Effector memory CD8-positive, alpha-beta T cell (primary cell): ENCODE measurements around the gene DPEP2NB.
"Not testable (repeated sequence)": the region's sequence is repeated elsewhere in the genome, so short reads cannot be mapped to it uniquely, and the experiment has no call there.

Experiments
- ATAC-seq: fragments of 150-1000 bp; cut with Tn5 transposase; replicated peaks from 2 replicates; pipeline ENCODE4 v1.10.0; 2021; ENCODE audit warnings: mild to moderate bottlenecking, moderate library complexity
- DNase-seq, 3 experiments: peaks; one replicate each; pipeline ENCODE4 v3.0.0; 2021
- H3K27ac Mint-ChIP-seq, 2 donors: one replicate each; pipeline ENCODE4 v1.8.0; 2022; ENCODE audit warnings: mild to moderate bottlenecking in 2 of 2, mixed read lengths in 2 of 2, moderate library complexity in 2 of 2
- H3K27me3 Mint-ChIP-seq, 2 donors: one replicate each; pipeline ENCODE4 v1.8.0; 2022; ENCODE audit warnings: mixed read lengths in 2 of 2
- H3K36me3 Mint-ChIP-seq: one replicate; pipeline ENCODE4 v1.8.0; 2022; ENCODE audit warnings: mild to moderate bottlenecking, moderate library complexity, mixed read lengths; ENCODE audit not compliant: insufficient read depth
- H3K4me1 Mint-ChIP-seq, 2 donors: one replicate each; pipeline ENCODE4 v1.8.0; 2022; ENCODE audit warnings: low read depth in 2 of 2, mixed read lengths in 2 of 2
- H3K4me3 Mint-ChIP-seq, 2 donors: one replicate each; pipeline ENCODE4 v1.8.0; 2022; ENCODE audit warnings: mild to moderate bottlenecking in 2 of 2, mixed read lengths in 2 of 2, moderate library complexity in 2 of 2
- H3K9me3 Mint-ChIP-seq, 2 donors: one replicate each; pipeline ENCODE4 v1.8.0; 2022; ENCODE audit warnings: mixed read lengths in 2 of 2

DPEP2NB gene

DNA sequence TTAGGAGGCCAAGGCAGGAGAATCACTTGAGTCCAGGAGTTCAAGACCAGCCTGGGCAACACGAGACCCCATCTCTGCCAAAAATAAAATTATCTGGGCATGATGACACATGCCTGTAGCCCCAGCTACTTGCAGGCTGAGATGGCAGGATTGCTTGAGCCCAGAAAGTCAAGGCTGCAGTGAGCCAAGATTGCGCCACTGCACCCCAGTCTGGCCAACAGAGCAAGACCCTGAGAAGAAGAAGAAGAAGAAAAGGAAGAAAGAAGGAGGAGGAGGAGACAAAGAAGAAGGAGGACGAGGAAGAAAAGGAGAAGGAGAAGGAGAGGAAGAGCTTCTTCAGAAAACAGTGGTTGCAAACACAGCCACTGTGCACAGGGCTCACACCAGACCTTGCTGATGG lies 27.0 kb downstream of the DPEP2NB start:
- peaks cover 7% of the 10 kb centered on the region for H3K36me3 Mint-ChIP-seq
- H3K27me3 Mint-ChIP-seq = no peaks in the 10 kb centered on the region
- H3K4me3 Mint-ChIP-seq = no peak overlapping the region
- DNase-seq (no peak), ATAC-seq (no peak)
- H3K4me1 Mint-ChIP-seq = peaks cover 14 to 19% of the 10 kb centered on the region in 2 donors
- H3K9me3 Mint-ChIP-seq = no peaks in the 10 kb centered on the region
- H3K27ac Mint-ChIP-seq = peak overlapping the region; percentile 32 to 72

DNA sequence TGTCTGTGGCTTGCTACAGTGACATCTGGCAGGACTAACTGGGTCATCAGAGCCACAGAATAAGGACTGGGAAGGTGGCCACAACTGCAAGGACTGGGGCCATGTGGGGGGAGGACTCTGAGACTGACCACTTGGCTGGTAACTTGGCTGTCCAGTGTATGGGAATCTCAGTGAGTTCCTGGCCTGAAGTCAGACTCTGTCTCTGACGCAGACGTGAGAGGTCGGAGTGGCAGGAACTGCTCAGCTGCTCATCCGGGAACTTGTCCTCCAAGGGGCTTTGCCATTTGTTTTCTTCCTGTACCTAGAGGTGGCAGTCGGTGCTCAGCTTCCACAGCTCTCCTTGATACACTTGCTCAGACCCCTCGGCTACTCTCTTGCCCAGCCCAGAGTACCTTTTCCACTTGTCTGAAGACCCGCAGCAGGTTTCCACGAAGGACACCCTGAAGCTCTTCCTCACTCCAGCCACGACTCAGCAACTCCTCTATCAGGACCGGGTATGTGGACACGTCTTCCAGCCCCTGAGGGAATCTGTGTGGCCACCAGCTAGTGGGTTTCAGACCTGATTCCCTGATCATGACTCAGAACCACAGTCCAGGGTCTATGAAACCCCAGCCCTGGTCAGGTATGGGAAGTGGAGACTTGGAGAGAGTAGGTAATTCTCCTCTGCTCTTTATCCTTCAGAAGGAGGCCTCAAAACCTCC lies 28.1 kb downstream of the DPEP2NB start:
- DNase-seq = no peak
- Mint-ChIP-seq H3K4me3 (no peak overlapping the region), H3K4me1 (peaks cover 14 to 15% of the 10 kb centered on the region in 2 donors), H3K36me3 (peaks cover 5% of the 10 kb centered on the region), H3K27ac (peak overlapping the region; percentile 59 to 72), H3K9me3 (no peaks in the 10 kb centered on the region), H3K27me3 (no peaks in the 10 kb centered on the region)
- ATAC-seq = no peak

DNA sequence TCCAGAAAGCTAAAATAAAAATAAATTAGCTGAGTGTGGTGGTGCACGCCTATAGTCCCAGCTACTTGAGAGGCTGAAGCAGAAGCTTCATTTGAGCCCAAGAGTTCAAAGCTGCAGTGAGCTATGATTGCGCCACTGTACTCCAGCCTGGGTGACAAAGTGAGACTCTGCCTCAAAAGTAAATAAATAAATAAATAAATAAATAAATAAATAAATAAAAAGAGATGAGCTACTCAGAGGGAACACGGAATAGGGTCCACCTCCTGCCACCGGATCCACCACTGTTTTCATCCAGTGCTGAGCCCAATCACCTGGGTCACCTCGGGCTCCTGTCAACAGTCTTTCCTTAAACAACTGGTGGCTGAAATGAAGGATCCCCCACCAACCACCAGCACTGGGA lies 28.8 kb downstream of the DPEP2NB start:
- ATAC-seq (no peak), DNase-seq (no peak)
- Mint-ChIP-seq H3K27me3 (no peaks in the 10 kb centered on the region), H3K4me1 (peaks cover 11% of the 10 kb centered on the region in 2 donors), H3K27ac (peak overlapping the region in 1 of 2 donors; percentile 5), H3K36me3 (peaks cover 5% of the 10 kb centered on the region), H3K9me3 (no peaks in the 10 kb centered on the region), H3K4me3 (no peak overlapping the region)

- ATAC-seq = no peak
- Mint-ChIP-seq H3K4me3 (no peak overlapping the region), H3K27ac (peak overlapping the region in 1 of 2 donors; percentile 54), H3K27me3 (no peaks in the 10 kb centered on the region), H3K36me3 (no peaks in the 10 kb centered on the region), H3K4me1 (peaks cover 6 to 11% of the 10 kb centered on the region in 2 donors), H3K9me3 (no peaks in the 10 kb centered on the region)
- DNase-seq = no peak
Observed at GRCh38 chr16:67982011-67982696, 33.6 kb downstream of the DPEP2NB start.

DNA sequence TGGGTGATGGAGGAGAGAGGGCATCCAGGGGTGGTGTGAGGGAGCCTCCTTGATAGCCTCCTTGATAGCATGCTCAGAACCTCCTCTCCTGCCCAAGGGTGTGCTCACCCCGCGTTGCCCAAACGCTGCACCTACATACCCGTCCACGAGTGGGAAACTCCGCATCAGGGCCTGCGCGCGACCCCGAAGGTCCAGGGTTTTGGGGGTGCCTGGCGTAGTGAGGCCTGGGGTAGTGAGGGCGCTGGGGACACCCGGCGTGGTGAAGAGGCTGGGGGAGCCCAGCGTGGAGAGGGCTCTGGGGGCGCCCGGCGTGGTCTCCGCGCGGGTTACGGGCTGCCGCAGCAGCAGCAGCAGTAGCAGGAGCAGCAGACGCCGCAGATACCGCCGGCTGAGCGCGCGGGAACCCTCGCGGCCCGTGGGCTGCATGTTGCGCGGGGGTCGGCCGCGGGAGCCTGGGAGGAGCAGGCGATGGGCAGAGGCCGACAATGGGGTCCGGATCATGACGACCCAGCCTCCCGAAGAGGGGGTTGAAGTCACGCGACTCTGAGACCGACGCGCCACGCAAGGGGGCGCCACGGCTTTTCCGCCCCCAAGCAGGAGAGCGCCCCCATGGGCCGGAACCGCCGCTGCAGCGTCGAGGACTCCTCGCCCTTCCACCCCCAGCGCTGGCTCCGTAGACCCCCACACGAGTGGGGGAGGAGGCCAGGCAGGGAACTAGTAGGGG lies 35.6 kb downstream of the DPEP2NB start, which contains the start of gene DPEP3:
DPEP3 (minus strand) TSS at position 545 of the 724 bp plus-strand sequence; CDS start at position 426, 119 bp downstream.
- Mint-ChIP-seq H3K36me3 (no peaks in the 10 kb centered on the region), H3K4me1 (peaks cover 8 to 11% of the 10 kb centered on the region in 2 donors), H3K27ac (no peak within 1 kb of the TSS), H3K4me3 (no peak within 1 kb of the TSS), H3K27me3 (peaks cover 0 to 8% of the 10 kb centered on the region in 2 donors), H3K9me3 (no peaks in the 10 kb centered on the region)
- ATAC-seq (no peak), DNase-seq (no peak)

DNA sequence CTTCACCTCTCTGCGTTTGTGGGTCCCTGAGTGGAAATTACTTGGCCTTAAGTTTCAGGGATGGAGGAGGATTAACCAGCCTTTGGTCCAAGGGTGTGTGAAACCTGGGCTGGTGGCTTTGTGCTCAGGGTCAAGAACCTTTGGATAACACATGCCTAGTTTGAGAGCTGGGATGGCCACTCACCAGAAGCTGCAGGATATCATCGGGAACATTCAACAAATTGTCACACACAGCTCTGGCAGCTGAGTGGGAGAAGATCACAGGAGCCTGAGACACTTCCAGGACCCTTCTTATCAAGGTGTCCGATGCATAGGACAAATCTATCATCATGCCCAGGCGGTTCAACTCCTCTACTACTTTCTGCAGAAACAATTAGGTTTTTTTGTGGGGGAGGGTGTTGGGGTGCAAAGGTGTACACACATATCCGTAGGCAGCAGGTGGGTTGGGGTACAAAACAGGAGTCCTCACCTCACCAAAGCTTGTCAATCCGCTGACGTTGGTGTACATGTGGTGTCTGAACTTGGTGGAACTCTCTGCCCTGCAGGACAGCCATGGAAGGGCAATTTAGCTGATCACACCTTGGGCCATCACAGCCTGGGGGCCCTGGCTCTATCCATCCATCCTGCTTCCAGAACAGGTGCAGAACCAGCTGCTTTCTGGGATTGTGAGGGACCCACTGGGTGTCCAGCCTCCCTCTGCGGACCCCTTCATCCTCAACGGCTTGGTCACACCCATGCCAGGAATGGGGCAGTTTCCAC lies 38.1 kb downstream of the DPEP2NB start:
- Mint-ChIP-seq H3K27ac (no peak overlapping the region), H3K36me3 (no peaks in the 10 kb centered on the region), H3K27me3 (peaks cover 0 to 8% of the 10 kb centered on the region in 2 donors), H3K4me3 (no peak overlapping the region), H3K9me3 (no peaks in the 10 kb centered on the region), H3K4me1 (peaks cover 0 to 1% of the 10 kb centered on the region in 2 donors)
- no peak for DNase-seq
- no peak for ATAC-seq

GRCh38 chr16:67977005-67977404 lies 38.7 kb downstream of the DPEP2NB start:
- no peaks in the 10 kb centered on the region for H3K9me3 Mint-ChIP-seq
- ATAC-seq = no peak
- no peak overlapping the region for H3K4me3 Mint-ChIP-seq

DNA sequence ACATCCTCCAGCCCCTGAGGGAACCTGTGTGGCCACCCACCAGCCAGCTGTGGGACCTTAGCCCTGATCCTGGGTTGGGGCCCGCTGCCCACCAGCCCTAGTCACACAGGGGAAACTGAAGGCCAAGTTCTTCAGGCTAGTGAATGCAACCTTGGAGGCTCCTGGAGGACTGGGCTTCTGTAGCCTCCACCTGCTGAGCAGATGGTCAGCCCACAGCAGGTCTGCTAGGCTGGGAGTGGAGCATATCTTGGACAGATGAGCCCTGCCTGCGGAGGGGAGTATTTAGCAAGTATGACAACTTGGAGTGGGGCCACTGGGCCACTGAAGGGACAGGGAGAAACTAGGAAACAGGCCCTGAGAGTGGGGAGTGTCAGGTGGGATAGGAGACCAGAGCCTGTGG lies 39.5 kb downstream of the DPEP2NB start:
- Mint-ChIP-seq H3K9me3 (no peaks in the 10 kb centered on the region), H3K36me3 (no peaks in the 10 kb centered on the region), H3K4me3 (no peak overlapping the region), H3K4me1 (peaks cover 0 to 1% of the 10 kb centered on the region in 2 donors), H3K27ac (peak overlapping the region in 1 of 2 donors; percentile 79), H3K27me3 (peaks cover 0 to 8% of the 10 kb centered on the region in 2 donors)
- DNase-seq (no peak), ATAC-seq (no peak)

More at GRCh38 chr16:67977005-67977404, 38.7 kb downstream of the DPEP2NB start:
- DNase-seq = no peak
- Mint-ChIP-seq H3K27ac (no peak overlapping the region), H3K36me3 (no peaks in the 10 kb centered on the region), H3K27me3 (peaks cover 0 to 8% of the 10 kb centered on the region in 2 donors), H3K4me1 (peaks cover 0 to 1% of the 10 kb centered on the region in 2 donors)

DNA sequence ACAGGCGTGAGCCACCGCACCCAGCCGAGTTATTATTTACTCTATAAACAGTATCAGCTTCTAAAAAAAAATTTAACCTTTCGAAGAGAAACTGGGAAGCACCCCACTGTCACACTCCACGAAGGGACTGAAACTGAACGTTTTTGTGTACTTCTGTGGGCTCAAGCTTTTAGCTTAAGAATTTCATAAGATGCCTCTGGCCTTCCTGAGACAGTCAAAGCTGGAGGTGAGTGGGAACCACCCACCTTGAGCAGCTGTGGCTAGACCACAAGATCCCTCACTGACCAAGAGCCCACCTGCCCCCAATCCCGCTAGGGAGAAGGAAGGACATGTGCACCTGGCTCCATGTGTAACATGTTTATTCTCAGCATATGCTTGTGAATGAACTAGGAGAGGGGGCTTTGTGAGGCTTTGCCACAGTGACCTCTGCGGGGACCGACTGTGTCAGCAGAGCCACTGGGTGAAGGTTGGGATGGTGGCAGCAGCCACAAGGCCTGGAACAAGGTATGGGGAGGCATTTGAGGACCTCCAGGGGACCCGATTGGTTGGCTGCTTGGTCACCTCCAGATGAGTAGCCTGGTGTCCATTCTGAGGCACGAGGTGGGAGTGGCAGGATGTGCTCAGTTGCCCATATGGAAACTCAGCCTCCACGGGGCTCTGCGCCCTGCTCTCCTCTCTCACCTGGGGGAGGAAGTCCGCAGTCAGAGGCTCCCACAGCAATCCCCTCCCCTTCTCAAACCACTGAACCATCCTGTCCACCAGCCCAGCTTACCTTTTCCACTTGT lies 40.2 kb downstream of the DPEP2NB start:
- Mint-ChIP-seq H3K9me3 (no peaks in the 10 kb centered on the region), H3K27ac (no peak overlapping the region), H3K27me3 (peaks cover 0 to 8% of the 10 kb centered on the region in 2 donors), H3K4me1 (peaks cover 0 to 1% of the 10 kb centered on the region in 2 donors), H3K36me3 (no peaks in the 10 kb centered on the region), H3K4me3 (no peak overlapping the region)
- ATAC-seq (no peak), DNase-seq (no peak)

DNA sequence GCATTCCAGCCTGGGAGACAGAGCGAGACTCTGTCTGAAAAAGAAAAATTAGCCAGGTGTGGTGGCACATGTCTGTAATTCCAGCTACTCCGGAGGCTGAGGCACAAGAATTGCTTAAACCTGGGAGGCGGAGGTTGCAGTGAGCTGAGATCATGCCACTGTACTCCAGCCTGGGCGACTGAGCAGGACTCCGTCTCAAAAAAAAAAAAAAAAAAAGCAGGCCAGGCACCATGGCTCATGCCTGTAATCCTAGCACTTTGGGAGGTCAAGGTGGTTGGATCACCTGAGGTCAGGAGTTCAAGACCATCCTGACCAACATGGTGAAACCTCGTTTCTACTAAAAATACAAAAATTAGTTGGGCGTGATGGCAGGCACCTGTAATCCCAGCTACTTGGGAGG lies 43.4 kb downstream of the DPEP2NB start:
- not testable (repeated sequence) for ATAC-seq

GRCh38 chr16:67971111-67971510 lies 44.6 kb downstream of the DPEP2NB start:
- Mint-ChIP-seq H3K9me3 (no peaks in the 10 kb centered on the region), H3K4me1 (peaks cover 19 to 22% of the 10 kb centered on the region in 2 donors), H3K4me3 (no peak overlapping the region), H3K27me3 (peaks cover 0 to 3% of the 10 kb centered on the region in 2 donors), H3K36me3 (no peaks in the 10 kb centered on the region), H3K27ac (peak overlapping the region in 1 of 2 donors; percentile 30)
- no peak for DNase-seq
- ATAC-seq = no peak

More for the DNA sequence above, 43.4 kb downstream of the DPEP2NB start:
- not testable (repeated sequence) for H3K4me3 Mint-ChIP-seq, DNase-seq, H3K9me3 Mint-ChIP-seq, H3K36me3 Mint-ChIP-seq, H3K27ac Mint-ChIP-seq, H3K27me3 Mint-ChIP-seq
- H3K4me1 Mint-ChIP-seq = peaks cover 12 to 16% of the 10 kb centered on the region in 2 donors

DNA sequence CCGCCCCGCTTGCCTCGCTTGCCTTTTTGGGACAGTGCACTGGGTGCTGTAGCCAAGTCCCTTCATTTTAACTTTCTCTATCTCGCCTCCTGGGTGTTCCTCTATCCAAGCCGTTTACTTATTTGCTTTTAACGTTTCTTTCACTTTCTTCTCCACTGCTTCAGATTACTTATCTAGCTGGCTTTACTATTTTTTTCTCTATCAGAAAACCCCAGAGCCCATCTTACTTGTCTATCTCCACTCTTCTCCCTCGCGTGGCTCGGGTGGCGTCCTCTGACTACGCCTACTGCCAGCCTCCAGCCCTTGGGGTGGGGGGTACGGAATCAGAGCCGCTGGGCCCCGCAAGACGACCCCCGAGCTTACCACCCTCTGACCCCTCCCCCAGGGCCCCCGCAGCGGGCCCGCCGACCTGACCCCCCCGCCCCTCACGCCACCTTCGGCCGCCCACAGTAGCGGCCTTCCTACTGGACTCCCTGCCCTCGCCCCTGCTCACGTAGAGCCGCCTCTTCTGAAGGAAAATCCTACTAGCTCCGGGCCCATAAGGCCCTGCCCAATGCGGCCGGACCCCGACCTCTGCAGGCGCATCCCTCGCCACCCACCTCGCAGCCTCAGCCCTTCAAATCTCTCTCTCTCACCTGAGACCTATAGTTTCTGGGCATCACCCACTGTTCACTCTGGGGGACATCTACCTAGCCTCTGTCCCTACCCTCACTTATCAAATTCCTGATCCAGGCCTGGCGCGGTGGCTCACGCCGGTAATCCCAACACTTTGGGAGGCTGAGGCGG lies 46.3 kb downstream of the DPEP2NB start:
- Mint-ChIP-seq H3K4me1 (peaks cover 19 to 21% of the 10 kb centered on the region in 2 donors), H3K36me3 (no peaks in the 10 kb centered on the region), H3K9me3 (no peaks in the 10 kb centered on the region), H3K27me3 (no peaks in the 10 kb centered on the region), H3K4me3 (peak overlapping the region; percentile 91 to 92), H3K27ac (peak overlapping the region; percentile 14 to 93)
- DNase-seq (no peak), ATAC-seq (peak; percentile 4)
